H1 (cell line): ENCODE results near the gene PET100.

ENCODE experiments used
- EGR1 ChIP-seq: IDR thresholded peaks from 2 replicates; pipeline ENCODE4 v1.6.1; 2011; ENCODE audit warnings: low read depth, low read length, borderline replicate concordance
- JUN ChIP-seq: IDR thresholded peaks from 2 replicates; pipeline ENCODE4 v1.6.1; 2011; ENCODE audit warnings: low read depth, mild to moderate bottlenecking, improper control_type of control experiment, low read length
- POLR2AphosphoS5 ChIP-seq: IDR thresholded peaks from 2 replicates; pipeline ENCODE4 v1.6.1; 2011; ENCODE audit warnings: low read depth, low read length
- RNF2 ChIP-seq: fragments of 200-900, 300-1000 bp; sonication (generic); IDR thresholded peaks from 2 replicates; pipeline ENCODE4 v1.7.1; 2016; ENCODE audit warnings: borderline replicate concordance, low read depth, mild to moderate bottlenecking, antibody characterized with exemption, low read length; ENCODE audit not compliant: poor library complexity, severe bottlenecking; ENCODE audit errors: missing control alignments
- TAF1 ChIP-seq: IDR thresholded peaks from 2 replicates; pipeline ENCODE4 v1.6.1; 2011; ENCODE audit warnings: mild to moderate bottlenecking, low read depth, low read length
- TF ChIP-seq, protein P1 (sequence below), 3 experiments: IDR thresholded peaks; 1 replicate in 2 of 3; 2 replicates in 1 of 3; pipeline versions ENCODE4 v1.5.1 to v1.6.1; 2011; ENCODE audit warnings: low read length in 3 of 3, mild to moderate bottlenecking in 3 of 3, inconsistent platforms in 2 of 3, low read depth in 1 of 3, moderate library complexity in 1 of 3; ENCODE audit not compliant: insufficient read depth in 1 of 3; ENCODE audit errors: control extremely low read depth in 1 of 3

DNA sequence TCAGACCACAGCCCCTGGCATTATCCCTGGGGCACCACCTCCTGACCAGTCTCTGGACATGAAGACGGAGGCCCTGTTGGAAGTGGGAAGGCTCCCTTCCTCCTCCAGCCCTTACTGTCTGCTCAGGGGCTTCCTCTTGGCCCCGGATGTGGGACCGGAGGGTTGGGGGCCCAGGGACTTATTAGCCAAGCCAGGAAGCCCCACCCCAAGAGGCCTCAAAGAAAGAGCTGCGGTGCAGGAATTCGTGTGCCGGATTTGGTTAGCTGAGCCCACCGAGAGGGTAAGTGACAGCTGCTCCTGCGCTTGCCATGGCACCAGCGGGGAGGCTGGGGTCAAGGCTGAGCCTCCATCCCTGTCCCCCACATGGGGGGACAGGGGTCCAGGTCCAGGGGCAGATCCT is 39.2 kb downstream of the PET100 start, which contains the start of gene RETN:
- no peak for TF ChIP-seq JUN
- TF ChIP-seq, protein P1, sequence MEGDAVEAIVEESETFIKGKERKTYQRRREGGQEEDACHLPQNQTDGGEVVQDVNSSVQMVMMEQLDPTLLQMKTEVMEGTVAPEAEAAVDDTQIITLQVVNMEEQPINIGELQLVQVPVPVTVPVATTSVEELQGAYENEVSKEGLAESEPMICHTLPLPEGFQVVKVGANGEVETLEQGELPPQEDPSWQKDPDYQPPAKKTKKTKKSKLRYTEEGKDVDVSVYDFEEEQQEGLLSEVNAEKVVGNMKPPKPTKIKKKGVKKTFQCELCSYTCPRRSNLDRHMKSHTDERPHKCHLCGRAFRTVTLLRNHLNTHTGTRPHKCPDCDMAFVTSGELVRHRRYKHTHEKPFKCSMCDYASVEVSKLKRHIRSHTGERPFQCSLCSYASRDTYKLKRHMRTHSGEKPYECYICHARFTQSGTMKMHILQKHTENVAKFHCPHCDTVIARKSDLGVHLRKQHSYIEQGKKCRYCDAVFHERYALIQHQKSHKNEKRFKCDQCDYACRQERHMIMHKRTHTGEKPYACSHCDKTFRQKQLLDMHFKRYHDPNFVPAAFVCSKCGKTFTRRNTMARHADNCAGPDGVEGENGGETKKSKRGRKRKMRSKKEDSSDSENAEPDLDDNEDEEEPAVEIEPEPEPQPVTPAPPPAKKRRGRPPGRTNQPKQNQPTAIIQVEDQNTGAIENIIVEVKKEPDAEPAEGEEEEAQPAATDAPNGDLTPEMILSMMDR (IDR thresholded peaks at IDR 0.05; ENCODE audit: control extremely low read depth in 1 of 3, insufficient read depth in 1 of 3, low read depth in 1 of 3, low read length in 3 of 3) = no peak
- TF ChIP-seq POLR2AphosphoS5 = no peak
- no peak for TF ChIP-seq RNF2
- no peak for TF ChIP-seq TAF1
- TF ChIP-seq EGR1 = no peak
